Keratinocyte (primary cell): ENCODE data around the gene DDX4. TPM values are rescaled to one million over a fixed set of nuclear protein-coding genes. Genes with fewer than 3 reads are reported as not detected.

Source experiments
- DNase-seq: peaks from one replicate; pipeline ENCODE4 v3.0.0-alpha.2; 2011; ENCODE audit warnings: low read depth, missing footprints, low spot score
- FAIRE-seq: peaks from 2 replicates; lab custom pipeline; 2011; peaks lifted over from hg19 to GRCh38; lab: Jason Lieb, UNC
- H2AFZ ChIP-seq: 2 replicates; pipeline ENCODE4 v1.6.0; 2012; ENCODE audit warnings: low read length, control low read depth, inconsistent platforms; ENCODE audit not compliant: control insufficient read depth
- H3K27ac ChIP-seq: 2 replicates; pipeline ENCODE4 v1.5.1; 2011; ENCODE audit warnings: low read length; ENCODE audit not compliant: control insufficient read depth, insufficient read depth
- H3K27me3 ChIP-seq: 3 replicates; pipeline ENCODE4 v1.6.0; 2011; ENCODE audit warnings: low read length; ENCODE audit not compliant: control insufficient read depth, insufficient read depth; ENCODE audit errors: extremely low read depth
- H3K36me3 ChIP-seq, 2 experiments: 2 replicates in 1 of 2; 3 replicates in 1 of 2; pipeline ENCODE4 v1.5.1; 2011; ENCODE audit warnings: low read length in 2 of 2, mild to moderate bottlenecking in 1 of 2; ENCODE audit not compliant: control insufficient read depth in 2 of 2, insufficient read depth in 2 of 2; ENCODE audit errors: extremely low read depth in 1 of 2
- H3K4me1 ChIP-seq: 3 replicates; pipeline ENCODE4 v1.5.1; 2011; ENCODE audit warnings: low read length; ENCODE audit not compliant: control insufficient read depth, insufficient read depth; ENCODE audit errors: extremely low read depth
- H3K4me2 ChIP-seq: 3 replicates; pipeline ENCODE4 v1.6.0; 2011; ENCODE audit warnings: low read depth, low read length; ENCODE audit not compliant: control insufficient read depth, insufficient read depth; ENCODE audit errors: extremely low read depth
- H3K4me3 ChIP-seq, 3 experiments: fragments of 200-600 bp in 1 of 3; sonication (generic) in 1 of 3; 2 replicates in 2 of 3; 3 replicates in 1 of 3; pipeline ENCODE4 v1.5.1; 2011 to 2016; ENCODE audit warnings: low read length in 3 of 3, mild to moderate bottlenecking in 3 of 3, control low read depth in 2 of 3, inconsistent platforms in 1 of 3, low read depth in 1 of 3, mixed read lengths in 1 of 3, mixed run types in 1 of 3, moderate library complexity in 1 of 3; ENCODE audit not compliant: control insufficient read depth in 2 of 3, insufficient read depth in 2 of 3; ENCODE audit errors: extremely low read depth in 1 of 3
- H3K79me2 ChIP-seq: 2 replicates; pipeline ENCODE4 v1.6.0; 2012; ENCODE audit warnings: low read length; ENCODE audit not compliant: control insufficient read depth, insufficient read depth
- H3K9ac ChIP-seq: 3 replicates; pipeline ENCODE4 v1.6.0; 2011; ENCODE audit warnings: low read length; ENCODE audit not compliant: control insufficient read depth, insufficient read depth; ENCODE audit errors: extremely low read depth
- H3K9me1 ChIP-seq: 3 replicates; pipeline ENCODE4 v1.6.0; 2011; ENCODE audit warnings: low read length; ENCODE audit not compliant: control insufficient read depth, insufficient read depth; ENCODE audit errors: extremely low read depth
- H3K9me3 ChIP-seq: 2 replicates; pipeline ENCODE4 v1.5.1; 2012; ENCODE audit warnings: low read depth, low read length; ENCODE audit not compliant: control insufficient read depth
- H4K20me1 ChIP-seq: 3 replicates; pipeline ENCODE4 v1.6.0; 2011; ENCODE audit warnings: low read length; ENCODE audit not compliant: control insufficient read depth, insufficient read depth; ENCODE audit errors: extremely low read depth
- EZH2 ChIP-seq: IDR thresholded peaks from one replicate; pipeline ENCODE4 v1.6.1; 2012; ENCODE audit warnings: inconsistent platforms, mild to moderate bottlenecking, low read length, moderate library complexity
- dilution Hi-C: fragments of 300-500 bp; cut with MboI; formaldehyde crosslinking; loops from one replicate; pipeline ENCODE4 v1.7.0; 2020; ENCODE audit warnings: low sequenced_read_pairs; ENCODE audit not compliant: extremely low pct_ligation_motif_present
- polyA plus RNA-seq, 5 experiments: library from polyadenylated mRNA; depleted of rRNA in 3 of 5; stranded (reverse) in 3 of 5; stranded (forward) in 1 of 5; unstranded in 1 of 5; fragments of >200 nt; gene quantifications; 1 replicate in 1 of 5; 2 replicates in 3 of 5; 3 replicates in 1 of 5; pipeline versions ENCODE4 v1.2.1 to v1.2.3, GENCODE V29; 2011 to 2012; ENCODE audit warnings: missing spikeins in 2 of 5, low read depth in 1 of 5, low replicate concordance in 1 of 5
- TF ChIP-seq, protein P1 (sequence below), 3 experiments: IDR thresholded peaks in 1 of 3; conservative IDR thresholded peaks in 1 of 3; optimal IDR thresholded peaks in 1 of 3; 2 replicates in 2 of 3; 3 replicates in 1 of 3; pipeline versions ENCODE3 to v1.5.1; 2011; ENCODE audit warnings: low read length in 3 of 3, mild to moderate bottlenecking in 3 of 3, moderate library complexity in 2 of 3, control low read depth in 1 of 3, inconsistent platforms in 1 of 3; ENCODE audit not compliant: insufficient read depth in 2 of 3; ENCODE audit errors: extremely low read depth in 1 of 3

Gene DDX4
- polyA plus RNA-seq, 1 donor (not counting 4 experiments of a cell fraction or from before 2014, with no cell fraction given), result 0.04 TPM

DNA sequence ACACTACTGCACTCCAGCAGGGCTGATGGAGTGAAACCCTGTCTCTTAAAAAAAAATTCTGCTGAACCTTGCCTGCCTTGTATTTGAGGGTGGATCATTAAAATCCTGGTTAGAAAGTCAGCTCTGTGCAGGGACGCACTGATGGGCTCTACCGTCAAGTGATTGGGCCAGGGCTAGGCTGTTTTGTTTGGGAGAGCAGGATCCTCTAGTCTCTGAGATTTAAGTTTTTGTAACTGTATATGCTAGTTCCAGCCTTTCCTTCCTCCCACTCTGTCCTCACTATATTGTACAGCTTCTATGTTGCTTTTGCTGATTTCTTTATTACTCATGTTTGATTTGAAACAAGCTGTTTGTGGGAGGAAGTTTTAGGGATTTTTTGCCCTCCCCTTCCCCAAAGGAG is 11.5 kb downstream of the DDX4 start:
- Histone ChIP-seq H3K4me1 (no peaks in the 10 kb centered on the region), H3K27me3 (no peaks in the 10 kb centered on the region), H3K27ac (no peak overlapping the region), H4K20me1 (no peaks in the 10 kb centered on the region), H3K4me3 (no peak overlapping the region), H3K36me3 (no peaks in the 10 kb centered on the region), H3K4me2 (no peak overlapping the region), H2AFZ (no peak overlapping the region), H3K9me1 (no peaks in the 10 kb centered on the region), H3K9ac (no peak overlapping the region), H3K9me3 (no peaks in the 10 kb centered on the region), H3K79me2 (no peaks in the 10 kb centered on the region)
- FAIRE-seq (no peak), DNase-seq (no peak)
- TF ChIP-seq EZH2, result no peak
- TF ChIP-seq, protein P1, sequence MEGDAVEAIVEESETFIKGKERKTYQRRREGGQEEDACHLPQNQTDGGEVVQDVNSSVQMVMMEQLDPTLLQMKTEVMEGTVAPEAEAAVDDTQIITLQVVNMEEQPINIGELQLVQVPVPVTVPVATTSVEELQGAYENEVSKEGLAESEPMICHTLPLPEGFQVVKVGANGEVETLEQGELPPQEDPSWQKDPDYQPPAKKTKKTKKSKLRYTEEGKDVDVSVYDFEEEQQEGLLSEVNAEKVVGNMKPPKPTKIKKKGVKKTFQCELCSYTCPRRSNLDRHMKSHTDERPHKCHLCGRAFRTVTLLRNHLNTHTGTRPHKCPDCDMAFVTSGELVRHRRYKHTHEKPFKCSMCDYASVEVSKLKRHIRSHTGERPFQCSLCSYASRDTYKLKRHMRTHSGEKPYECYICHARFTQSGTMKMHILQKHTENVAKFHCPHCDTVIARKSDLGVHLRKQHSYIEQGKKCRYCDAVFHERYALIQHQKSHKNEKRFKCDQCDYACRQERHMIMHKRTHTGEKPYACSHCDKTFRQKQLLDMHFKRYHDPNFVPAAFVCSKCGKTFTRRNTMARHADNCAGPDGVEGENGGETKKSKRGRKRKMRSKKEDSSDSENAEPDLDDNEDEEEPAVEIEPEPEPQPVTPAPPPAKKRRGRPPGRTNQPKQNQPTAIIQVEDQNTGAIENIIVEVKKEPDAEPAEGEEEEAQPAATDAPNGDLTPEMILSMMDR (optimal IDR thresholded peaks at IDR 0.05 in 1 of 3, IDR thresholded peaks at IDR 0.05 in 1 of 3, conservative IDR thresholded peaks at IDR 0.05 in 1 of 3; ENCODE audit: extremely low read depth in 1 of 3, insufficient read depth in 2 of 3, low read length in 3 of 3), result no peak
- dilution Hi-C loops, result no loop called here

DNA sequence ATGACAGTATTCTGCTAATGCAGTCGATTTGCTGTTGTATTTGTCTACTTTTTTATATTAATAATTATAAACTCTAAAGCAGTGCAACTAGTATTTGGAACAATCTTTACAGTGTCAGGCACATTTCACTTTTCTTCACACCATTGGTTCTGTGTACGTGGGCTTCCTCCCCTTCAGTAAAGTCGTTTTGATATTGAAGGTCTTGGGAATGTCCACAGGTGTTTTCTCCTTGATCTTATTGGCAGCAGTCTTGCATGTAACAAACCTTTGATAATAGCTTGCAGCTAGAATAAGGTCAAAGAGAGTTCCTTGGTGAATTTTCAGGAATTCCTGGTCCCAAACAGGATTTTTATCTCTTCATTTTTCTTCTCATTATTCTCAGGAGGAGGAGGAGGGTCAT is 12.2 kb downstream of the DDX4 start:
- Histone ChIP-seq H3K9me3 (no peaks in the 10 kb centered on the region), H3K79me2 (no peaks in the 10 kb centered on the region), H4K20me1 (no peaks in the 10 kb centered on the region), H2AFZ (no peak overlapping the region), H3K4me3 (no peak overlapping the region), H3K4me1 (no peaks in the 10 kb centered on the region), H3K27me3 (no peaks in the 10 kb centered on the region), H3K9me1 (no peaks in the 10 kb centered on the region), H3K27ac (no peak overlapping the region), H3K9ac (no peak overlapping the region), H3K4me2 (no peak overlapping the region), H3K36me3 (no peaks in the 10 kb centered on the region)
- TF ChIP-seq, protein P1 (optimal IDR thresholded peaks at IDR 0.05 in 1 of 3, IDR thresholded peaks at IDR 0.05 in 1 of 3, conservative IDR thresholded peaks at IDR 0.05 in 1 of 3; ENCODE audit: extremely low read depth in 1 of 3, insufficient read depth in 2 of 3, low read length in 3 of 3), result no peak
- no peak for TF ChIP-seq EZH2
- dilution Hi-C loops, result no loop called here
- no peak for DNase-seq
- FAIRE-seq, result no peak
